Stimulated activated CD4-positive, alpha-beta T cell treated with anti-CD3 and anti-CD28 coated beads, Interleukin-15, amount 100 ng/mL, for 24 hours (primary cell): ENCODE data around the gene NR1I2.

Source experiments
- DNase-seq: peaks from one replicate; pipeline ENCODE4 v3.0.0-alpha.2; 2020

Gene NR1I2

GRCh38 chr3:119779731-119780383, 2.0 kb upstream of the NR1I2 start:
- DNase-seq = no peak

GRCh38 chr3:119782460-119782859, 559 bp downstream of the NR1I2 start:
- DNase-seq = no peak

GRCh38 chr3:119783255-119783654, 1.4 kb downstream of the NR1I2 start:
- DNase-seq = no peak

- DNase-seq = no peak
Observed at GRCh38 chr3:119783883-119784282, 2.0 kb downstream of the NR1I2 start.

GRCh38 chr3:119786409-119786808, 4.5 kb downstream of the NR1I2 start:
- no peak for DNase-seq

GRCh38 chr3:119790369-119790768, 8.5 kb downstream of the NR1I2 start:
- no peak for DNase-seq

GRCh38 chr3:119792270-119792669, 10.4 kb downstream of the NR1I2 start:
- no peak for DNase-seq

- no peak for DNase-seq
Observed at GRCh38 chr3:119794401-119794800, 12.5 kb downstream of the NR1I2 start.

- no peak for DNase-seq
Observed at GRCh38 chr3:119794971-119795612, 13.2 kb downstream of the NR1I2 start.

- DNase-seq = no peak
Observed at GRCh38 chr3:119795849-119796248, 13.9 kb downstream of the NR1I2 start.

- DNase-seq = no peak
Observed at GRCh38 chr3:119796368-119796767, 14.5 kb downstream of the NR1I2 start.

GRCh38 chr3:119796785-119797184, 14.9 kb downstream of the NR1I2 start:
- no peak for DNase-seq

GRCh38 chr3:119800844-119801243, 18.9 kb downstream of the NR1I2 start:
- no peak for DNase-seq

GRCh38 chr3:119808244-119808643, 26.3 kb downstream of the NR1I2 start:
- no peak for DNase-seq

- no peak for DNase-seq
Observed at GRCh38 chr3:119808843-119809242, 26.9 kb downstream of the NR1I2 start.

GRCh38 chr3:119809249-119810017, 27.5 kb downstream of the NR1I2 start:
- peak; percentile 33 for DNase-seq

- peak; percentile 72 for DNase-seq
Observed at GRCh38 chr3:119810018-119810435, 28.1 kb downstream of the NR1I2 start.

GRCh38 chr3:119812491-119813058, 30.7 kb downstream of the NR1I2 start:
- DNase-seq = no peak

GRCh38 chr3:119815716-119816115, 33.8 kb downstream of the NR1I2 start:
- DNase-seq = no peak

- no peak for DNase-seq
Observed at GRCh38 chr3:119817071-119817470, 35.2 kb downstream of the NR1I2 start.

- no peak for DNase-seq
Observed at GRCh38 chr3:119817583-119818363, 35.9 kb downstream of the NR1I2 start.

GRCh38 chr3:119818937-119819336, 37.0 kb downstream of the NR1I2 start:
- no peak for DNase-seq

- DNase-seq = no peak
Observed at GRCh38 chr3:119819806-119820205, 37.9 kb downstream of the NR1I2 start.
